GM12878 (cell line): ENCODE results near the gene SPDYE17. TPM values are rescaled to one million over a fixed set of nuclear protein-coding genes. Genes with fewer than 3 reads are reported as not detected.
"Not testable (repeated sequence)": the region's sequence is repeated elsewhere in the genome, so short reads cannot be mapped to it uniquely, and the experiment has no call there.

Source experiments
- ATAC-seq: fragments of 200-7000 bp; cut with Tn5 transposase; 3 replicates; pipeline ENCODE4 v1.9.1; 2020; ENCODE audit warnings: mild to moderate bottlenecking, moderate library complexity
- BruUV-seq: library from RNA; stranded (reverse); fragments of 400-500 nt; replicated peaks from 2 replicates; lab custom pipeline; 2021; lab: Mats Ljungman, UMichigan
- CTCF ChIA-PET: fragments of 300-600 bp; sonication (Branson Sonifier 250); formaldehyde crosslinking; extraction: SDS; loops from one replicate; lab custom pipeline; 2021; ENCODE audit warnings: inconsistent platforms; lab: Yijun Ruan, JAX
- POLR2A ChIA-PET: fragments of 350-600 bp; formaldehyde crosslinking; extraction: SDS; loops from one replicate; lab custom pipeline; 2021; ENCODE audit warnings: inconsistent platforms; lab: Charles Lee
- RAD21 ChIA-PET: fragments of 300-600 bp; sonication (Branson Sonifier 250); formaldehyde crosslinking; loops from one replicate; lab custom pipeline; 2023; ENCODE audit warnings: antibody characterized with exemption; ENCODE audit not compliant: unreplicated experiment; lab: Charles Lee
- SMC1A ChIA-PET: fragments of 300-600 bp; sonication (Branson Sonifier 250); formaldehyde crosslinking; loops from one replicate; lab custom pipeline; 2023; ENCODE audit not compliant: unreplicated experiment, uncharacterized antibody; lab: Charles Lee
- DNase-seq: peaks from one replicate; pipeline ENCODE4 v3.0.0-alpha.2; 2011; ENCODE audit warnings: low read depth, low spot score
- FAIRE-seq: peaks from 3 replicates; lab custom pipeline; 2011; peaks lifted over from hg19 to GRCh38; lab: Jason Lieb, UNC
- H2AFZ ChIP-seq: 2 replicates; pipeline ENCODE4 v1.6.0; 2011; ENCODE audit warnings: low read depth, low read length, control low read depth; ENCODE audit not compliant: control insufficient read depth
- H3K27ac ChIP-seq: 2 replicates; pipeline ENCODE4 v1.5.1; 2011; ENCODE audit warnings: control low read depth; ENCODE audit not compliant: control insufficient read depth, insufficient read depth
- H3K27me3 ChIP-seq, 2 experiments: replicated peaks in 1 of 2; 2 replicates each; pipeline versions ENCODE4 v1.6.0 to v1.6.1; 2011; ENCODE audit warnings: low read length in 1 of 2; ENCODE audit not compliant: control insufficient read depth in 2 of 2, insufficient read depth in 2 of 2
- H3K36me3 ChIP-seq, 2 experiments: 2 replicates each; pipeline ENCODE4 v1.5.1; 2011; ENCODE audit warnings: low read length in 1 of 2; ENCODE audit not compliant: control insufficient read depth in 2 of 2, insufficient read depth in 2 of 2
- H3K4me1 ChIP-seq: 2 replicates; pipeline ENCODE4 v1.6.1; 2011; ENCODE audit warnings: mild to moderate bottlenecking, low read length, moderate library complexity, mixed read lengths; ENCODE audit not compliant: control insufficient read depth, insufficient read depth
- H3K4me2 ChIP-seq: 2 replicates; pipeline ENCODE4 v1.6.0; 2011; ENCODE audit warnings: control low read depth; ENCODE audit not compliant: control insufficient read depth, insufficient read depth
- H3K4me3 ChIP-seq: fragments of 200-600 bp; sonication (generic); 2 replicates; pipeline ENCODE4 v1.5.1; 2016
- H3K79me2 ChIP-seq: 2 replicates; pipeline ENCODE4 v1.6.0; 2011; ENCODE audit warnings: low read length; ENCODE audit not compliant: control insufficient read depth, insufficient read depth
- H3K9ac ChIP-seq: 2 replicates; pipeline ENCODE4 v1.8.0; 2011; ENCODE audit warnings: low read length, control low read depth, mixed read lengths; ENCODE audit not compliant: control insufficient read depth, insufficient read depth
- H3K9me3 ChIP-seq: replicated peaks from 3 replicates; pipeline ENCODE4 v1.5.1; 2011; ENCODE audit warnings: mild to moderate bottlenecking, low read length; ENCODE audit not compliant: control insufficient read depth, insufficient read depth
- H4K20me1 ChIP-seq: 2 replicates; pipeline ENCODE4 v1.6.0; 2011; ENCODE audit not compliant: control insufficient read depth, insufficient read depth
- WGBS: methylation state at CpG from one replicate; pipeline ENCODE4 v1.1.6; 2016; ENCODE audit warnings: low lambda C conversion rate; ENCODE audit not compliant: insufficient replicate concordance, insufficient coverage; ENCODE audit errors: missing lambda C conversion rate; 5-methylcytosine and 5-hydroxymethylcytosine counted together
- in situ Hi-C: fragments of 300-500 bp; cut with MboI; formaldehyde crosslinking; loops from 9 replicates; pipeline ENCODE4 v1.14.3; 2018; ENCODE audit warnings: mixed read lengths
- intact Hi-C: fragments of 100-400 bp; cut with micrococcal nuclease; formaldehyde crosslinking; loops from one replicate; pipeline ENCODE4 v1.14.2; 2022; ENCODE audit not compliant: unreplicated experiment
- polyA plus RNA-seq, 11 experiments: library from polyadenylated mRNA; depleted of rRNA in 4 of 11; unstranded in 6 of 11; stranded (reverse) in 5 of 11; fragments of >200 nt; fragmentation: Nextera tagmentation in 4 of 11; fragmentation: Illumina TruSeq in 1 of 11; extraction: Ambion mirVana in 4 of 11; extraction: Trizol in 1 of 11; gene quantifications; 1 replicate in 1 of 11; 2 replicates in 10 of 11; pipeline versions ENCODE4 v1.2.1 to v1.2.3, GENCODE V29; 2011 to 2016; ENCODE audit warnings: inconsistent platforms in 2 of 11, missing spikeins in 2 of 11, low read depth in 1 of 11
- total RNA-seq, 4 experiments: library from RNA; depleted of rRNA in 3 of 4; stranded (reverse); fragments of >200 nt in 3 of 4; fragmentation: Illumina TruSeq in 1 of 4; extraction: Trizol in 1 of 4; gene quantifications; 2 replicates each; pipeline versions ENCODE4 v1.2.1 to v1.2.3, GENCODE V29; 2013 to 2021

SPDYE17 gene
- total and polyA plus RNA-seq, 10 of the 15 experiments (the other 5 are each of a cell fraction or from before 2014, with no cell fraction given), result not detected

GRCh38 chr7:76994286-76994685 lies 37.9 kb downstream of the SPDYE17 start:
- H3K4me2 ChIP-seq, CTCF ChIA-PET, in situ Hi-C loops, FAIRE-seq, H3K27ac ChIP-seq, H3K9me3 ChIP-seq, BruUV-seq, H3K27me3 ChIP-seq, POLR2A ChIA-PET, H3K4me1 ChIP-seq, H3K79me2 ChIP-seq, H3K36me3 ChIP-seq, H4K20me1 ChIP-seq, H2AFZ ChIP-seq, SMC1A ChIA-PET, H3K4me3 ChIP-seq, ATAC-seq, DNase-seq, intact Hi-C loops, RAD21 ChIA-PET, H3K9ac ChIP-seq: not testable (repeated sequence)
- WGBS, result 100% methylated on average over 2 of the region's 13 CpGs

GRCh38 chr7:76993831-76994230 lies 38.3 kb downstream of the SPDYE17 start:
- 100% methylated on average over 10 of the region's 19 CpGs for WGBS
- SMC1A ChIA-PET, in situ Hi-C loops, ATAC-seq, H3K9me3 ChIP-seq, H3K27ac ChIP-seq, FAIRE-seq, POLR2A ChIA-PET, H3K4me2 ChIP-seq, H2AFZ ChIP-seq, H3K4me3 ChIP-seq, H3K36me3 ChIP-seq, CTCF ChIA-PET, BruUV-seq, DNase-seq, H3K27me3 ChIP-seq, H3K9ac ChIP-seq, RAD21 ChIA-PET, H3K4me1 ChIP-seq, H3K79me2 ChIP-seq, intact Hi-C loops, H4K20me1 ChIP-seq: not testable (repeated sequence)

GRCh38 chr7:76992871-76993270 lies 39.3 kb downstream of the SPDYE17 start:
- RAD21 ChIA-PET, POLR2A ChIA-PET, H4K20me1 ChIP-seq, SMC1A ChIA-PET, H3K9me3 ChIP-seq, H3K36me3 ChIP-seq, CTCF ChIA-PET, intact Hi-C loops, FAIRE-seq, H3K9ac ChIP-seq, H3K4me3 ChIP-seq, H3K79me2 ChIP-seq, H3K4me1 ChIP-seq, H2AFZ ChIP-seq, BruUV-seq, H3K4me2 ChIP-seq, ATAC-seq, DNase-seq, in situ Hi-C loops, H3K27me3 ChIP-seq, H3K27ac ChIP-seq: not testable (repeated sequence)
- 100% methylated on average over 4 of the region's 7 CpGs for WGBS

- intact Hi-C loops, H3K27me3 ChIP-seq, H3K36me3 ChIP-seq, H2AFZ ChIP-seq, ATAC-seq, H3K4me1 ChIP-seq, SMC1A ChIA-PET, H4K20me1 ChIP-seq, DNase-seq, POLR2A ChIA-PET, H3K4me2 ChIP-seq, CTCF ChIA-PET, H3K79me2 ChIP-seq, FAIRE-seq, in situ Hi-C loops, RAD21 ChIA-PET, H3K4me3 ChIP-seq, H3K9ac ChIP-seq, BruUV-seq, H3K9me3 ChIP-seq, H3K27ac ChIP-seq: not testable (repeated sequence)
- 99% methylated on average over 8 of the region's 18 CpGs for WGBS
Observed at GRCh38 chr7:76992204-76992603, 40.0 kb downstream of the SPDYE17 start.
